HepG2 (cell line): ENCODE measurements around the gene LYPD4. TPM values are rescaled to one million over a fixed set of nuclear protein-coding genes. Genes with fewer than 3 reads are reported as not detected.

Source experiments
- JUND ChIP-seq: sonication (generic); formaldehyde crosslinking; IDR thresholded peaks from 2 replicates; pipeline ENCODE4 v1.8.0; 2022; ENCODE audit warnings: mild to moderate bottlenecking, missing genetic modification reagents
- KDM5B ChIP-seq: sonication (generic); formaldehyde crosslinking; IDR thresholded peaks from 2 replicates; pipeline ENCODE4 v1.4.0; 2020; ENCODE audit warnings: missing genetic modification reagents, mild to moderate bottlenecking, borderline replicate concordance
- MLLT10 ChIP-seq: sonication (generic); formaldehyde crosslinking; IDR thresholded peaks from 2 replicates; pipeline ENCODE4 v1.4.0; 2020; ENCODE audit warnings: missing genetic modification reagents
- NR2F2 ChIP-seq: IDR thresholded peaks from 2 replicates; pipeline ENCODE4 v1.6.1; 2012; ENCODE audit warnings: low read depth, inconsistent platforms, borderline replicate concordance
- PCBP1 ChIP-seq: fragments of 200-400 bp; formaldehyde crosslinking; IDR thresholded peaks from 2 replicates; pipeline ENCODE4 v1.6.1; 2017; ENCODE audit warnings: mild to moderate bottlenecking, low read depth, low read length, borderline replicate concordance
- RCOR2 ChIP-seq: IDR thresholded peaks from 2 replicates; pipeline ENCODE4 v1.6.1; 2016; ENCODE audit warnings: missing biosample characterization, missing genetic modification reagents
- TEAD2 ChIP-seq: sonication (generic); formaldehyde crosslinking; IDR thresholded peaks from 2 replicates; pipeline ENCODE4 v1.9.0; 2021; ENCODE audit warnings: missing genetic modification reagents
- TOPORS ChIP-seq: sonication (generic); formaldehyde crosslinking; IDR thresholded peaks from 2 replicates; pipeline ENCODE4 v1.8.0; 2023; ENCODE audit warnings: mild to moderate bottlenecking, missing genetic modification reagents
- UBTF ChIP-seq: sonication (generic); formaldehyde crosslinking; IDR thresholded peaks from 2 replicates; pipeline ENCODE4 v1.4.0; 2020; ENCODE audit warnings: mild to moderate bottlenecking, missing genetic modification reagents
- ZBTB3 ChIP-seq: sonication (generic); formaldehyde crosslinking; IDR thresholded peaks from 2 replicates; pipeline ENCODE4 v1.4.0; 2020; ENCODE audit warnings: low read depth, mild to moderate bottlenecking, moderate library complexity, missing genetic modification reagents, borderline replicate concordance
- ZBTB38 ChIP-seq: sonication (generic); formaldehyde crosslinking; IDR thresholded peaks from 2 replicates; pipeline ENCODE4 v1.5.1; 2020; ENCODE audit warnings: mild to moderate bottlenecking, missing genetic modification reagents
- ZMYM3 ChIP-seq: sonication (generic); formaldehyde crosslinking; IDR thresholded peaks from 2 replicates; pipeline ENCODE4 v1.5.1; 2020; ENCODE audit warnings: mild to moderate bottlenecking, missing genetic modification reagents
- ZNF20 ChIP-seq: sonication (generic); formaldehyde crosslinking; IDR thresholded peaks from 2 replicates; pipeline ENCODE4 v1.4.0; 2020; ENCODE audit warnings: mild to moderate bottlenecking, moderate library complexity, missing genetic modification reagents
- ZNF598 ChIP-seq: sonication (generic); formaldehyde crosslinking; IDR thresholded peaks from 2 replicates; pipeline ENCODE4 v1.5.1; 2020; ENCODE audit warnings: mild to moderate bottlenecking, missing genetic modification reagents, borderline replicate concordance
- ZNF646 ChIP-seq: sonication (generic); formaldehyde crosslinking; IDR thresholded peaks from 2 replicates; pipeline ENCODE4 v1.9.0; 2021; ENCODE audit warnings: mild to moderate bottlenecking, missing genetic modification reagents
- ZNF770 ChIP-seq: sonication (generic); formaldehyde crosslinking; IDR thresholded peaks from 2 replicates; pipeline ENCODE4 v1.5.0; 2020; ENCODE audit warnings: mild to moderate bottlenecking, missing genetic modification reagents
- ZSCAN12 ChIP-seq: sonication (generic); formaldehyde crosslinking; IDR thresholded peaks from 2 replicates; pipeline ENCODE4 v1.9.0; 2021; ENCODE audit warnings: mild to moderate bottlenecking, missing genetic modification reagents
- polyA plus RNA-seq, 8 experiments: library from polyadenylated mRNA; depleted of rRNA in 3 of 8; stranded (reverse) in 7 of 8; unstranded in 1 of 8; fragments of >200 nt; fragmentation: Illumina TruSeq in 4 of 8; extraction: Trizol in 4 of 8; gene quantifications; 2 replicates each; pipeline versions ENCODE4 v1.2.1 to v1.2.3, GENCODE V29; 2011 to 2016; ENCODE audit warnings: low read depth in 4 of 8, missing spikeins in 1 of 8, mixed read lengths in 1 of 8; ENCODE audit not compliant: insufficient read depth in 1 of 8
- total RNA-seq, 5 experiments: library from RNA; depleted of rRNA; stranded (reverse); fragments of >200 nt; fragmentation: Illumina TruSeq; extraction: Trizol; gene quantifications; 2 replicates each; pipeline ENCODE4 v1.2.3, GENCODE V29; 2016; ENCODE audit warnings: low read depth in 1 of 5

The LYPD4 gene
- total and polyA plus RNA-seq, 2 of the 13 experiments (the other 11 are each of a cell fraction or from before 2014, with no cell fraction given), result not detected

- TF ChIP-seq KDM5B (peak; percentile 34; the same call in 1 of the 2 replicates), ZSCAN12 (CRISPR knock-in tag) (no peak), ZBTB3 (no peak), NR2F2 (no peak), JUND (CRISPR knock-in tag) (no peak), TEAD2 (CRISPR knock-in tag) (no peak), ZNF598 (CRISPR knock-in tag) (no peak), ZNF20 (no peak), TOPORS (CRISPR knock-in tag) (no peak; the same call in 1 of the 2 replicates), ZBTB38 (CRISPR knock-in tag) (peak; percentile 61; the same call in 1 of the 2 replicates), RCOR2 (CRISPR knock-in tag) (peak; percentile 70; the same call in 1 of the 2 replicates), ZNF770 (CRISPR knock-in tag) (peak; percentile 98), ZMYM3 (CRISPR knock-in tag) (peak; percentile 30; the same call in 1 of the 2 replicates), UBTF (CRISPR knock-in tag) (peak; percentile 70), PCBP1 (peak; percentile 64), MLLT10 (no peak), ZNF646 (CRISPR knock-in tag) (no peak)
Observed at GRCh38 chr19:41887711-41888382, 43.4 kb upstream of the LYPD4 start (continued).
